Measurements from ENCODE around the gene INPP4A.

Gene INPP4A

DNA sequence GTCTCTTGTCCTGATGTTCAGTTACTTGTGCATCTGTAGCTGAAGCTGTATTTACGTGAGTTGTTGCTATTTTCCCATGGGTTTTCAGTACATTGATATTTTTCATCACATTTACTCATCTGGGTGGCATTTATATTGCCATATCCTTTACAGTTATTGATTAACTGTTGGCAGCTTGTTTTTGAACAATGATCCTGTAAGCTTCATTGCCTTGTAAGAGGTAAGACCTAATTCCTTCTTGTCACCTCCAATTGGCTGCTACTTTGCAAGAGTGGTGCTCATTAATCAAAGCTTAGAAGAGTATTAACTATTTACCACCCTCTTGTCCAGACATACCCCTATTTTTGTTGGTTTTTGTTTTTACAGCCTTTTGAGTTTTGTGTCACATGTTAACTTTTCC, 88.9 kb downstream of the INPP4A start:
- H3K36me3 ChIP-seq: peaks cover 55% of the 10 kb centered on the region

DNA sequence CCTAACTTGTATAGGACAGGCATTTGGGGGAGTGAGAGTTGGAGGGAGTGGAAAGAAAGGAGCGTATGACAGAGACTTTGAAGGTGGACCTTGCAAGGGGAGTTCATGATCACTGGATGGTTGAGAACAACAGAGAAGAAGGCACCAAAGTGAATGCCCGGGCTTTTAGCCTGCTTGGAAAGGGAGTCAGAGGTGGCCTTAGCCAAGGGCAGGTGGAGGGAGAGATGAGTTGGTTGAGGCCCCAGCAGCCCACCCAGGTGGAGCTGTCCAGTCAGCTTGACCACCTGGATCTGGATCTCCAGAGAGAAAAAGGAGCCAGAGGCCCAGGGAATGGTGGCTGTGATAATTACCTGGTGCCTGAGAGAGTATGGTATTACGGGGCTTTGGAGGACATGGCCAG, 90.1 kb downstream of the INPP4A start:
- Histone ChIP-seq H3K36me3 (peaks cover 67% of the 10 kb centered on the region), H3K9me3 (no peaks in the 10 kb centered on the region), H3K27me3 (no peaks in the 10 kb centered on the region), H3K4me3 (ENCODE audit: low read depth in 1 of 2, low read length in 1 of 2) (no peak overlapping the region), H3K4me1 (ENCODE audit: control insufficient read depth in 1 of 2, insufficient read depth in 1 of 2, low read depth in 1 of 2, low read length in 1 of 2) (peaks cover 8 to 10% of the 10 kb centered on the region in 2 experiments), H3K27ac (no peak overlapping the region)
- TF ChIP-seq, protein P1, sequence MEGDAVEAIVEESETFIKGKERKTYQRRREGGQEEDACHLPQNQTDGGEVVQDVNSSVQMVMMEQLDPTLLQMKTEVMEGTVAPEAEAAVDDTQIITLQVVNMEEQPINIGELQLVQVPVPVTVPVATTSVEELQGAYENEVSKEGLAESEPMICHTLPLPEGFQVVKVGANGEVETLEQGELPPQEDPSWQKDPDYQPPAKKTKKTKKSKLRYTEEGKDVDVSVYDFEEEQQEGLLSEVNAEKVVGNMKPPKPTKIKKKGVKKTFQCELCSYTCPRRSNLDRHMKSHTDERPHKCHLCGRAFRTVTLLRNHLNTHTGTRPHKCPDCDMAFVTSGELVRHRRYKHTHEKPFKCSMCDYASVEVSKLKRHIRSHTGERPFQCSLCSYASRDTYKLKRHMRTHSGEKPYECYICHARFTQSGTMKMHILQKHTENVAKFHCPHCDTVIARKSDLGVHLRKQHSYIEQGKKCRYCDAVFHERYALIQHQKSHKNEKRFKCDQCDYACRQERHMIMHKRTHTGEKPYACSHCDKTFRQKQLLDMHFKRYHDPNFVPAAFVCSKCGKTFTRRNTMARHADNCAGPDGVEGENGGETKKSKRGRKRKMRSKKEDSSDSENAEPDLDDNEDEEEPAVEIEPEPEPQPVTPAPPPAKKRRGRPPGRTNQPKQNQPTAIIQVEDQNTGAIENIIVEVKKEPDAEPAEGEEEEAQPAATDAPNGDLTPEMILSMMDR (IDR thresholded peaks at IDR 0.05): no peak

More for the DNA sequence above, 88.9 kb downstream of the INPP4A start:
- no peak overlapping the region for H3K4me3 ChIP-seq (ENCODE audit: low read depth in 1 of 2, low read length in 1 of 2)
- H3K27ac ChIP-seq: no peak overlapping the region
- H3K4me1 ChIP-seq (ENCODE audit: control insufficient read depth in 1 of 2, insufficient read depth in 1 of 2, low read depth in 1 of 2, low read length in 1 of 2): peaks cover 3 to 4% of the 10 kb centered on the region in 2 experiments
- TF ChIP-seq, protein P1 (IDR thresholded peaks at IDR 0.05): no peak
- no peaks in the 10 kb centered on the region for H3K27me3 ChIP-seq
- H3K9me3 ChIP-seq: no peaks in the 10 kb centered on the region

DNA sequence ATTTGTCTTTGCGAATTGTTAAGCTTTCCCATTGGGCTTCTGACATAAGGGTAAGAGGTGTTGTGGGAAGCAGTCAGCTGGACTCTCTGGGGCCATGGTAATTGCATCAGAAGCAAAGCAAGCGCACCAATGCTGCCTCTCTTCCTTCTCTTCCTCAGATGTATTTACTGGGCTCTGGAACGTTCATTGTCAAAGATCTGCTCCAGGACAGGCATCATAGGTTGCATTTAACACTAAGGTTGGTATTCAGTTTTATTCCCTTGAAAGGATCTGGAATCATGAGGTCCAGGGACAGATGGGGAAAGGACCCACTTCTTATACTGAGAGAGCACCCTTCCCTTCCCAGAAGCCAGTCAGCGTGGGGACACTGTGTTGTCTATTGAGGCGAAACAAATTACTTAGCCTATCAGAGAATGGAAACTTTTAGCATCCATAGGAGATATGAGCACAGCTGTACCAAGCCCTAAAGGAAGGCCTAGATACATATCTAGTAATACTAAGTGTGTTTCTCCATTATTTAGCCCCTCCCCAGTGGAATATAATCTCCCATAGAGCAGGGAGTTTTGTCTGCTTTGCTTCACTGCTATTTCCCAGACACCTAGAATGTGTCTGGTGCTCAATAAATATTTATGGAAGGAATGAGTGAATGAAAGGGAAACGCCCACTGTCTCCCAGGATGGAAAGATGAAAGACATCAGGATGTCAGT, 91.5 kb downstream of the INPP4A start:
- Histone ChIP-seq H3K27me3 (no peaks in the 10 kb centered on the region), H3K4me3 (ENCODE audit: low read depth in 1 of 2, low read length in 1 of 2) (no peak overlapping the region), H3K36me3 (peaks cover 81% of the 10 kb centered on the region), H3K4me1 (ENCODE audit: control insufficient read depth in 1 of 2, insufficient read depth in 1 of 2, low read depth in 1 of 2, low read length in 1 of 2) (peaks cover 8 to 10% of the 10 kb centered on the region in 2 experiments), H3K9me3 (no peaks in the 10 kb centered on the region), H3K27ac (no peak overlapping the region)
- TF ChIP-seq, protein P1 (IDR thresholded peaks at IDR 0.05): no peak

DNA sequence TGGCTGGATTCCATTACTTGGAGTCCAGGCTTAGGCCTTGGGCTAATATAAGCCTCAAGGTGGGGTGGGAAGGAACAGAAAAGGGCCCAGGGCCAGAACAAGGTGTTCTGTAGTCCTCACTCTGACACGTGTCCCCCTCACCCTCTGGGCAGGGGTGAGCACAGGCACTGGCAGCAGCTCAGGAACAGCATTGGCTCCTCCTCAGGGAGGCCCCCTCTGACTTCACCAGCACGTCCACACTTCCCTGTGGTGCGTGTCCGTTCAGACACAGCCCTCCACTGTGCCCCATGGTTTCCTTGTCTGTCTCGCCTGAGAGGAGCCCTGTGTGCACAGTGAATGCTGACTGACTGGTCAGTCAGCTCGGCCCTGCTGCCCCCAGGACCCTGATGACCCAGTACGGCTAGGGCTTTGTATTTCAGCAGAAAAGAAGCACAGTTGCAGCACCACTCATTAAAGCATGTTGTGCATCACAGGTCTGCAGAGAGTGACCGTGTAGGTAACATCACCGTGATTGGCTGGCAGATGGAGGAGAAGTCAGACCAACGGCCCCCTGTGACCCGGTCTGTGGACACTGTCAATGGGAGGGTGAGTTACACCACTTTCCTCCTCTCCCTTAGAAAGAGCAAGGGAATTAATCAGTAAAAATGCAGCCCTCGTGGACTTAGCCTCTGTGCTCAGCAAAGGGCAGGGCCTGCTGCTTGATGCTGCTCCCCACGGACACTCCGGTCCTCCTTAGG, 92.9 kb downstream of the INPP4A start:
- no peak overlapping the region for H3K4me3 ChIP-seq (ENCODE audit: low read depth in 1 of 2, low read length in 1 of 2)
- H3K36me3 ChIP-seq: peaks cover 87% of the 10 kb centered on the region
- no peaks in the 10 kb centered on the region for H3K9me3 ChIP-seq
- no peak overlapping the region for H3K27ac ChIP-seq
- H3K4me1 ChIP-seq (ENCODE audit: control insufficient read depth in 1 of 2, insufficient read depth in 1 of 2, low read depth in 1 of 2, low read length in 1 of 2): peaks cover 8 to 10% of the 10 kb centered on the region in 2 experiments
- TF ChIP-seq, protein P1 (IDR thresholded peaks at IDR 0.05): no peak
- H3K27me3 ChIP-seq: no peaks in the 10 kb centered on the region

DNA sequence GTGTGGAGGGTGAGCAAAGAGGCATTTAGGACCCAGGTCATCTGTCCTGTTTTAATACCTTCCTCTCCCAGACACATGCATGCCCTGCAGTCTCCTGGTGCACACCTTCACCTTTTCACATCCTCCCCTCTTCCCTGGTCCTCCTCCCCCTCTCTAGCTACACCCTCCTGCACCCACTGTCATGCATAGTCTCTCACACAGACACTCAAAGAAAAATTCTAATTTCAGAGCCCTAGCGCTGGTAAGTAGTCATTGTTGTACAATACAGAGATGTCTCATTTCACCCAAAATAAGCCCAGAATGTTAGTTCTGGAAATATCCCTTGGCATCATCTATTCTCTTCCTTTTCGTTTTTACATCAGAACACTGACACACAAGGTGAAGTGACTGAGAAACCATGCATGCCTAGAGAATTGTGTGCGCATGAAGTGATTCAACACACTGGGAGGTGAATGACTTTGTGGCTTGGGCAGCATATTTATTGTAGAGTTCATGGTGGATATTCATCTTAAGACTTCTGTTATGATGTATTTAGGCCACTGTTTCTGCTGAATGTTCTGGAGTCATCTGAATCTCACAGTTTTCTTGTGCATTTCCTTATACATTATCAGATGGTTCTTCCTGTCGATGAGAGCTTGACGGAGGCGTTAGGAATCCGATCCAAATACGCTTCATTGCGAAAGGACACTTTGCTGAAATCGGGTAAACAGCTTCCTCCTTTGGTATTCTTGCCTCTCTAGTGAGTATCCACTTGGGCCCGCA, 93.8 kb downstream of the INPP4A start:
- Histone ChIP-seq H3K27ac (peak overlapping the region; percentile 59), H3K36me3 (peaks cover 86% of the 10 kb centered on the region), H3K4me3 (ENCODE audit: low read depth in 1 of 2, low read length in 1 of 2) (no peak overlapping the region), H3K27me3 (no peaks in the 10 kb centered on the region), H3K4me1 (ENCODE audit: control insufficient read depth in 1 of 2, insufficient read depth in 1 of 2, low read depth in 1 of 2, low read length in 1 of 2) (peaks cover 8 to 10% of the 10 kb centered on the region in 2 experiments), H3K9me3 (no peaks in the 10 kb centered on the region)
- TF ChIP-seq, protein P1 (IDR thresholded peaks at IDR 0.05): no peak

Data from neutrophil (primary cell).